PC-3 (cell line): ENCODE measurements around the gene CTNNA3. TPM values are rescaled to one million over a fixed set of nuclear protein-coding genes. Genes with fewer than 3 reads are reported as not detected.

Experiments used
- ATAC-seq: fragments of 200-7000 bp; cut with Tn5 transposase; 2 replicates; pipeline ENCODE4 v1.9.1; 2020; ENCODE audit warnings: mild to moderate bottlenecking, moderate library complexity
- BruUV-seq: library from RNA; stranded (reverse); fragments of 400-500 nt; replicated peaks from 2 replicates; lab custom pipeline; 2021; lab: Mats Ljungman, UMichigan
- CTCF ChIA-PET: fragments of 300-600 bp; sonication (Branson Sonifier 250); formaldehyde crosslinking; loops from one replicate; lab custom pipeline; 2022; ENCODE audit warnings: antibody characterized with exemption; lab: Charles Lee
- POLR2A ChIA-PET: fragments of 300-600 bp; sonication (Branson Sonifier 250); formaldehyde crosslinking; loops from one replicate; lab custom pipeline; 2022; ENCODE audit warnings: antibody characterized with exemption; ENCODE audit not compliant: unreplicated experiment; lab: Charles Lee
- DNase-seq: peaks from one replicate; pipeline ENCODE4 v3.0.0-alpha.2; 2015
- H2AFZ ChIP-seq: fragments of 300-600 bp; sonication (generic); 2 replicates; pipeline ENCODE4 v1.6.0; 2016; ENCODE audit warnings: antibody characterized with exemption, low read length
- H3F3A ChIP-seq: fragments of 300-600 bp; sonication (generic); one replicate; pipeline ENCODE4 v1.6.0; 2017; ENCODE audit warnings: antibody characterized with exemption, low read length, control low read depth, mild to moderate bottlenecking; ENCODE audit not compliant: unreplicated experiment
- H3K27ac ChIP-seq: fragments of 300-600 bp; sonication (generic); 2 replicates; pipeline ENCODE4 v1.5.1; 2016; ENCODE audit warnings: mild to moderate bottlenecking, low read length
- H3K27me3 ChIP-seq: fragments of 300-600 bp; sonication (generic); 2 replicates; pipeline ENCODE4 v1.6.1; 2016; ENCODE audit warnings: low read length, mixed read lengths
- H3K36me3 ChIP-seq: fragments of 300-600 bp; sonication (generic); 2 replicates; pipeline ENCODE4 v1.6.1; 2016; ENCODE audit warnings: low read depth, mixed run types, low read length, mixed read lengths
- H3K4me1 ChIP-seq: fragments of 300-600 bp; sonication (generic); 2 replicates; pipeline ENCODE4 v1.5.1; 2016; ENCODE audit warnings: low read length; ENCODE audit not compliant: insufficient read depth
- H3K4me2 ChIP-seq: fragments of 300-600 bp; sonication (generic); 2 replicates; pipeline ENCODE4 v1.6.0; 2016; ENCODE audit warnings: low read length
- H3K4me3 ChIP-seq: fragments of 300-600 bp; sonication (generic); 2 replicates; pipeline ENCODE4 v1.5.1; 2016; ENCODE audit warnings: mild to moderate bottlenecking, low read length, mixed read lengths
- H3K79me2 ChIP-seq: fragments of 300-600 bp; sonication (generic); 2 replicates; pipeline ENCODE4 v1.6.1; 2017; ENCODE audit warnings: low read length, mixed read lengths
- H3K9ac ChIP-seq: fragments of 300-600 bp; sonication (generic); 2 replicates; pipeline ENCODE4 v1.6.0; 2016; ENCODE audit warnings: mild to moderate bottlenecking, low read length
- H3K9me2 ChIP-seq: fragments of 300-600 bp; sonication (generic); replicated peaks from 2 replicates; pipeline ENCODE4 v1.6.1; 2016; ENCODE audit warnings: mixed run types, low read length, mixed read lengths
- H3K9me3 ChIP-seq: fragments of 300-600 bp; sonication (generic); 2 replicates; pipeline ENCODE4 v1.6.1; 2016; ENCODE audit warnings: low read length, mixed read lengths
- H4K20me1 ChIP-seq: fragments of 300-600 bp; sonication (generic); 2 replicates; pipeline ENCODE4 v1.6.1; 2016; ENCODE audit warnings: low read length, mixed read lengths
- CTCF ChIP-seq: fragments of 300-600 bp; sonication (generic); conservative IDR thresholded peaks from 2 replicates; pipeline ENCODE4 v1.5.1; 2017; ENCODE audit warnings: antibody characterized with exemption, low read depth, mild to moderate bottlenecking, low read length
- EZH2 ChIP-seq: fragments of 300-600 bp; sonication (generic); IDR thresholded peaks from one replicate; pipeline ENCODE4 v1.6.1; 2017; ENCODE audit warnings: antibody characterized with exemption, mild to moderate bottlenecking, low read length; ENCODE audit not compliant: unreplicated experiment
- EZH2phosphoT487 ChIP-seq: fragments of 300-600 bp; sonication (generic); IDR thresholded peaks from 2 replicates; pipeline ENCODE4 v1.6.1; 2018; ENCODE audit warnings: mild to moderate bottlenecking, antibody characterized with exemption, low read length, borderline replicate concordance
- intact Hi-C: fragments of 100-400 bp; cut with micrococcal nuclease; formaldehyde crosslinking; loops from 2 replicates; pipeline ENCODE4 v1.9.0; 2023
- total RNA-seq: library from RNA; depleted of rRNA; stranded (reverse); fragments of >200 nt; gene quantifications from 2 replicates; pipeline ENCODE4 v1.2.3, GENCODE V29; 2014

The CTNNA3 gene
- total RNA-seq, 1 experiment from 2014 or later: 1.9 TPM

GRCh38 chr10:67697724-67698131 lies 1.7 kb upstream of the CTNNA3 start:
- H3K4me1 ChIP-seq: no peaks in the 10 kb centered on the region
- H3F3A ChIP-seq: no peaks in the 10 kb centered on the region
- peaks cover 46% of the 10 kb centered on the region for H3K27me3 ChIP-seq
- H2AFZ ChIP-seq: no peak overlapping the region
- H3K36me3 ChIP-seq: no peaks in the 10 kb centered on the region
- no peaks in the 10 kb centered on the region for H3K9me2 ChIP-seq
- H3K79me2 ChIP-seq: no peaks in the 10 kb centered on the region
- H3K9ac ChIP-seq: no peak overlapping the region
- H3K27ac ChIP-seq: no peak overlapping the region
- peak; percentile 100 for ATAC-seq
- CTCF ChIA-PET: interaction anchor here (0.6 to 2.3 kb wide), 9 partner anchors 9 to 226 kb away, joined by 3 to 53 read pairs (median 4); no protein-coding TSS in a partner anchor
- POLR2A ChIA-PET: interaction anchor here (0.7 kb wide), 2 partner anchors 86 to 487 kb away, joined by 3 to 5 read pairs; no protein-coding TSS in a partner anchor
- no peak overlapping the region for H3K4me2 ChIP-seq
- no peak for TF ChIP-seq EZH2phosphoT487
- TF ChIP-seq EZH2: no peak
- peak; percentile 88 for TF ChIP-seq CTCF
- DNase-seq: peak; percentile 88
- H4K20me1 ChIP-seq: no peaks in the 10 kb centered on the region
- H3K4me3 ChIP-seq: no peak overlapping the region
- intact Hi-C loops: loop anchor here (1.0 to 10.0 kb wide), 4 partner anchors 65 to 187 kb away; partner anchors contain the start of gene SIRT1
- BruUV-seq: no TSS peak
- no peaks in the 10 kb centered on the region for H3K9me3 ChIP-seq

GRCh38 chr10:67696679-67697078 lies 684 bp upstream of the CTNNA3 start:
- no peaks in the 10 kb centered on the region for H3F3A ChIP-seq

More at GRCh38 chr10:67696679-67697078, 684 bp upstream of the CTNNA3 start:
- TF ChIP-seq EZH2phosphoT487 (peak; percentile 26; the same call in 1 of the 2 replicates), CTCF (no peak), EZH2 (peak; percentile 87)
- CTCF ChIA-PET: interaction anchor here (1.0 to 2.3 kb wide), 2 partner anchors 68 to 83 kb away, joined by 3 to 53 read pairs; no protein-coding TSS in a partner anchor
- H3K9me2 ChIP-seq: no peaks in the 10 kb centered on the region
- DNase-seq (no peak), ATAC-seq (no peak)
- H4K20me1 ChIP-seq: no peaks in the 10 kb centered on the region
- BruUV-seq: no TSS peak
- no peak overlapping the region for H3K4me3 ChIP-seq
- no peak overlapping the region for H3K27ac ChIP-seq
- no peaks in the 10 kb centered on the region for H3K4me1 ChIP-seq
- no peak overlapping the region for H3K9ac ChIP-seq
- intact Hi-C loops: loop anchor here (1.0 to 10.0 kb wide), 4 partner anchors 66 to 188 kb away; partner anchors contain the start of gene SIRT1
- H3K4me2 ChIP-seq: no peak overlapping the region
- peaks cover 48% of the 10 kb centered on the region for H3K27me3 ChIP-seq
- H3K36me3 ChIP-seq: no peaks in the 10 kb centered on the region
- no peak overlapping the region for H2AFZ ChIP-seq
- POLR2A ChIA-PET: interaction anchor here (0.5 kb wide), 1 partner anchor 80 kb away, joined by 7 read pairs; no protein-coding TSS in a partner anchor
- H3K9me3 ChIP-seq: no peaks in the 10 kb centered on the region
- no peaks in the 10 kb centered on the region for H3K79me2 ChIP-seq
